Prostate gland (tissue), 2 donors: ENCODE results near the gene DRC7. TPM values are rescaled to one million over a fixed set of nuclear protein-coding genes. Genes with fewer than 3 reads are reported as not detected.
A peak's percentile ranks its signal among the peaks of the same experiment; 100 is the strongest.

Experiments used
- DNase-seq: peaks from one replicate; pipeline ENCODE4 v3.0.0-alpha.2; 2019; ENCODE audit warnings: low spot score
- H3K27ac ChIP-seq, 2 donors: fragments of 200-600 bp; sonication (generic); 2 replicates each; pipeline ENCODE4 v1.5.1; 2017 to 2019
- H3K27me3 ChIP-seq: fragments of 200-600 bp; sonication (generic); replicated peaks from 2 replicates; pipeline ENCODE4 v1.5.1; 2019; ENCODE audit not compliant: insufficient read depth
- H3K36me3 ChIP-seq, 2 donors: fragments of 200-600 bp; sonication (generic); 1 replicate in 1 of 2; 2 replicates in 1 of 2; pipeline versions ENCODE4 v1.5.1 to v1.8.1; 2017 to 2019
- H3K4me1 ChIP-seq: fragments of 200-600 bp; sonication (generic); replicated peaks from 2 replicates; pipeline ENCODE4 v1.5.1; 2019
- H3K4me3 ChIP-seq, 2 donors: fragments of 200-600 bp; sonication (generic); 2 replicates each; pipeline ENCODE4 v1.5.1; 2017 to 2019
- H3K9me3 ChIP-seq: fragments of 200-600 bp; sonication (generic); 2 replicates; pipeline ENCODE4 v1.5.1; 2017
- POLR2A ChIP-seq: fragments of 450-650 bp; IDR thresholded peaks from one replicate; pipeline ENCODE4 v1.6.1; 2016; ENCODE audit warnings: antibody characterized with exemption, mild to moderate bottlenecking
- POLR2AphosphoS5 ChIP-seq: sonication (generic); formaldehyde crosslinking; IDR thresholded peaks from one replicate; pipeline ENCODE4 v1.6.1; 2017; ENCODE audit warnings: antibody characterized with exemption
- WGBS: methylation state at CpG from one replicate; pipeline ENCODE4 v1.1.5; 2018; 5-methylcytosine and 5-hydroxymethylcytosine counted together
- intact Hi-C: fragments of 100-400 bp; cut with DNase I; formaldehyde crosslinking; loops from one replicate; pipeline ENCODE4 v1.14.2; 2022
- total RNA-seq, 2 donors: library from RNA; depleted of rRNA; stranded (reverse); fragments of >200 nt; gene quantifications; one replicate each; pipeline ENCODE4 v1.1.0, GENCODE V29; 2016
- TF ChIP-seq, protein P1 (sequence below), 4 experiments: fragments of 200-600 bp in 2 of 4; fragments of 450-650 bp in 2 of 4; sonication (generic) in 2 of 4; IDR thresholded peaks; 1 replicate in 3 of 4; 2 replicates in 1 of 4; pipeline ENCODE4 v1.5.1; 2016 to 2019; ENCODE audit warnings: antibody characterized with exemption in 4 of 4, mild to moderate bottlenecking in 2 of 4, moderate library complexity in 2 of 4

DRC7 gene, protein sequence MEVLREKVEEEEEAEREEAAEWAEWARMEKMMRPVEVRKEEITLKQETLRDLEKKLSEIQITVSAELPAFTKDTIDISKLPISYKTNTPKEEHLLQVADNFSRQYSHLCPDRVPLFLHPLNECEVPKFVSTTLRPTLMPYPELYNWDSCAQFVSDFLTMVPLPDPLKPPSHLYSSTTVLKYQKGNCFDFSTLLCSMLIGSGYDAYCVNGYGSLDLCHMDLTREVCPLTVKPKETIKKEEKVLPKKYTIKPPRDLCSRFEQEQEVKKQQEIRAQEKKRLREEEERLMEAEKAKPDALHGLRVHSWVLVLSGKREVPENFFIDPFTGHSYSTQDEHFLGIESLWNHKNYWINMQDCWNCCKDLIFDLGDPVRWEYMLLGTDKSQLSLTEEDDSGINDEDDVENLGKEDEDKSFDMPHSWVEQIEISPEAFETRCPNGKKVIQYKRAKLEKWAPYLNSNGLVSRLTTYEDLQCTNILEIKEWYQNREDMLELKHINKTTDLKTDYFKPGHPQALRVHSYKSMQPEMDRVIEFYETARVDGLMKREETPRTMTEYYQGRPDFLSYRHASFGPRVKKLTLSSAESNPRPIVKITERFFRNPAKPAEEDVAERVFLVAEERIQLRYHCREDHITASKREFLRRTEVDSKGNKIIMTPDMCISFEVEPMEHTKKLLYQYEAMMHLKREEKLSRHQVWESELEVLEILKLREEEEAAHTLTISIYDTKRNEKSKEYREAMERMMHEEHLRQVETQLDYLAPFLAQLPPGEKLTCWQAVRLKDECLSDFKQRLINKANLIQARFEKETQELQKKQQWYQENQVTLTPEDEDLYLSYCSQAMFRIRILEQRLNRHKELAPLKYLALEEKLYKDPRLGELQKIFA
- 1 to 10 TPM in 1 of 2 donors, not detected in 1; 5.5 TPM for total RNA-seq

DNA sequence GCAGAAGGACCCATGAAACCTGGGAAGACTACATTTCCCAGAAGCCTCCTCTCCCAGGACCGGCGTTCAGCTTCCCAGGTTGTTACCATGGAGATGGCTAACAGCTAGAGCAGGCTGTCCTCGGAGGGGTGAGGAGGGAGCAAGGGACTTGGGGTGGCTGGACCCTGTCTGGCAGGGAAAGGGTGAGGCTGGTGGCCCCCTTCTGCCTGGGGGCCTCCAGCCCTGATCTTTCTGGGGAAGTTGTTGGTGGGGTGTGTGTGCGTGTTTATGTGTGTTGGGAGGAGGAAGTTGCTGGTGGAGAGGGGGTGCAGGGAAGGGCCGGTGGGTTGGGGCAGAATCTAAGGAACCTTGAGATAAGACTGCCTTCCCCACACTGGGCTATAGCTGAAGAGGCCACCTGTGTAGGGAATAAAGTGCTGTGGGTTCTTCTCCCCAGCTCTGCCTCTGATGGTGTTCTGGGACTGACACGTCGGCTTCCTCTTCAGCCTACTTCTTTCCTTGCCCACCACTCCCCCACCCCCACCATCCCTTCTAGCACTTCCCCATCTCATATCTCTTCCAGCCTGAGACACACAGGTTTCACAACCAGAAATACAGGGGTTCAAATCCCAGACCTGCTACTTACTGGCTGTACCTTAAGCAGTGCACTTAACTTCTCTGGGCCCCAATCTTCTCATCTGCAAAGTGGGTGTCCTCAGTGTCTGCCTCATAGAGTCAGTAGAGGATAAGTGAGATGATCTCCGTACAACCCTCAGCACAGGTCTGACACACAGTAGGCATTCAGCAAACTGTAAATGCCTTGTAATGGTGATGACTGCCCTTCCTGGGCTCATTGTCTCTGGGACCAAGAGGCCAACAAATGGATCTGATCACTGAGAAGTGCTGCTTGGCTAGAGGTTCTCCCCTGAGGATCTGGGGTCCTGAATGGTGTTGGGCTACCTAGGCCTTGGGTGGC, at the start of gene DRC7:
DRC7 (plus strand) TSS at position 82 of the 955 bp plus-strand sequence. CDS start 3,144 bp downstream, outside the sequence.
- whole genome bisulfite sequencing: 42% methylated on average over 8 of the region's 8 CpGs
- Histone ChIP-seq H3K9me3 (no peaks in the 10 kb centered on the region), H3K27ac (no peak within 1 kb of the TSS), H3K36me3 (no peaks in the 10 kb centered on the region), H3K4me3 (no peak within 1 kb of the TSS), H3K4me1 (no peaks in the 10 kb centered on the region), H3K27me3 (no peaks in the 10 kb centered on the region)
- intact Hi-C loops: no loop called here
- DNase-seq: no peak
- TF ChIP-seq, protein P1, sequence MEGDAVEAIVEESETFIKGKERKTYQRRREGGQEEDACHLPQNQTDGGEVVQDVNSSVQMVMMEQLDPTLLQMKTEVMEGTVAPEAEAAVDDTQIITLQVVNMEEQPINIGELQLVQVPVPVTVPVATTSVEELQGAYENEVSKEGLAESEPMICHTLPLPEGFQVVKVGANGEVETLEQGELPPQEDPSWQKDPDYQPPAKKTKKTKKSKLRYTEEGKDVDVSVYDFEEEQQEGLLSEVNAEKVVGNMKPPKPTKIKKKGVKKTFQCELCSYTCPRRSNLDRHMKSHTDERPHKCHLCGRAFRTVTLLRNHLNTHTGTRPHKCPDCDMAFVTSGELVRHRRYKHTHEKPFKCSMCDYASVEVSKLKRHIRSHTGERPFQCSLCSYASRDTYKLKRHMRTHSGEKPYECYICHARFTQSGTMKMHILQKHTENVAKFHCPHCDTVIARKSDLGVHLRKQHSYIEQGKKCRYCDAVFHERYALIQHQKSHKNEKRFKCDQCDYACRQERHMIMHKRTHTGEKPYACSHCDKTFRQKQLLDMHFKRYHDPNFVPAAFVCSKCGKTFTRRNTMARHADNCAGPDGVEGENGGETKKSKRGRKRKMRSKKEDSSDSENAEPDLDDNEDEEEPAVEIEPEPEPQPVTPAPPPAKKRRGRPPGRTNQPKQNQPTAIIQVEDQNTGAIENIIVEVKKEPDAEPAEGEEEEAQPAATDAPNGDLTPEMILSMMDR (IDR thresholded peaks at IDR 0.05): no peak
- TF ChIP-seq POLR2AphosphoS5: no peak
- TF ChIP-seq POLR2A: no peak

DNA sequence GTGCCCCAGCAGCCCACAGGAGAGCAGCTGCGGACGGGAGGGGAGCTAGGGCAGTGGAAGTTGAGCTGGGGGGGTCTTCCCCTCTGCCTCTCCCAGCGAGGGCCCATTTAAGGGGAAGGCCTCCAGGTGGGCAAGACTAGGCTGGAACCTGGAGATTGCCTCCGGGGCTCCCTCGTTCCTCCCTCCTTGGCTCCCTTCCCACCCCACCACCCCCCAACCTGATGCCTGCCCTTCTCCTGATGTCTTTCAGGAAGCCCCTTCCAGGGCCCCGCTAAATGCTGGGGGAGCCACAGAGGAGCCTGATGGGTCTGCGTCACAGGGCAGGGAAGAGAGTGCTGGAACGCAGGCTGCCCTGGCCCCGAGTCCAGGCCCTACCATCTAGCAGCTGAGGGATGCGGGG, 49.4 kb upstream of the DRC7 start:
- H3K4me3 ChIP-seq: no peak overlapping the region
- no peak for DNase-seq
- intact Hi-C loops: loop anchor here (5.0 kb wide), 2 partner anchors 53 to 137 kb away; no protein-coding TSS in a partner anchor
- no peaks in the 10 kb centered on the region for H3K36me3 ChIP-seq
- TF ChIP-seq POLR2AphosphoS5: no peak
- no peak for TF ChIP-seq POLR2A
- TF ChIP-seq, protein P1 (IDR thresholded peaks at IDR 0.05): no peak
- no peaks in the 10 kb centered on the region for H3K4me1 ChIP-seq
- WGBS: 46% methylated on average over 10 of the region's 10 CpGs
- no peaks in the 10 kb centered on the region for H3K27me3 ChIP-seq
- no peaks in the 10 kb centered on the region for H3K9me3 ChIP-seq
- peak overlapping the region; percentile 20 to 39 for H3K27ac ChIP-seq

DNA sequence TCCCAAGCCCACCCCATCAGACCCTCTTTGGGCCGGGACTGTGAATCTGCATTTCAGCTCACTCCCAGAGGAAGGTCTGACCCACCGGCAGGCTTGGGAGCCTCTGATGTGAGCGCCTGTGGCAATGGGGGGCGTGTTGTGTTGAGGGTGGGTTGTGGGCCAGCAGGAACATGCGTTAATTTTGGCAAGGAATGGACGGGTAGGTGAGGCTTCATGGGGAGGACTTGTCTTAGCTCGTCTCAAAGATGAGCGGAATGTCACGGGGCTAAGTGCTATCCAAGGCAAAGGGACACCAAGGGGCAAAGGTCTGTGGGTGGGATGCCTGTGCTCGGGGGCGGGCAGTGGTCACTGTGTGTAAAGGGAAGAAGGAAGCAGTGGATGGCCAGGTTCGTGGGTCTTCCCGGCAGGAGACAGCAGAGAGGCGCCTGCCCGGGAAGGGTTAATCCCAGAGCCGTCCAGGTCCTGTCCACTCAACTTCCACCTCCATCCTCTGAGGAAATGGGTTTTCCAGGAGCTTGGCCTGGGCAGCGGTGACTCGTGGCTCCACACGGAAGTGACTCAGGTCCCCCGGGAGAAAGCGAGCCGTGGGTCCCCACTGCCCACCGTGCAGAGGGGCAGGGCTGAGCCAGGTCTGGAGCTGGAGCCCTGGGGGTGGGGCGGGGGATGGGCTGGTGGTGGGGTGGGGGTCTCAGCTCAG, 48.8 kb upstream of the DRC7 start:
- DNase-seq: no peak
- 33% methylated on average over 23 of the region's 24 CpGs for WGBS
- intact Hi-C loops: loop anchor here (5.0 kb wide), 2 partner anchors 54 to 136 kb away; no protein-coding TSS in a partner anchor
- TF ChIP-seq POLR2A: no peak
- TF ChIP-seq, protein P1 (IDR thresholded peaks at IDR 0.05): no peak
- no peaks in the 10 kb centered on the region for H3K9me3 ChIP-seq
- no peaks in the 10 kb centered on the region for H3K4me1 ChIP-seq
- no peaks in the 10 kb centered on the region for H3K27me3 ChIP-seq
- H3K27ac ChIP-seq: peak overlapping the region; percentile 20 to 39
- no peak overlapping the region for H3K4me3 ChIP-seq
- no peaks in the 10 kb centered on the region for H3K36me3 ChIP-seq

DNA sequence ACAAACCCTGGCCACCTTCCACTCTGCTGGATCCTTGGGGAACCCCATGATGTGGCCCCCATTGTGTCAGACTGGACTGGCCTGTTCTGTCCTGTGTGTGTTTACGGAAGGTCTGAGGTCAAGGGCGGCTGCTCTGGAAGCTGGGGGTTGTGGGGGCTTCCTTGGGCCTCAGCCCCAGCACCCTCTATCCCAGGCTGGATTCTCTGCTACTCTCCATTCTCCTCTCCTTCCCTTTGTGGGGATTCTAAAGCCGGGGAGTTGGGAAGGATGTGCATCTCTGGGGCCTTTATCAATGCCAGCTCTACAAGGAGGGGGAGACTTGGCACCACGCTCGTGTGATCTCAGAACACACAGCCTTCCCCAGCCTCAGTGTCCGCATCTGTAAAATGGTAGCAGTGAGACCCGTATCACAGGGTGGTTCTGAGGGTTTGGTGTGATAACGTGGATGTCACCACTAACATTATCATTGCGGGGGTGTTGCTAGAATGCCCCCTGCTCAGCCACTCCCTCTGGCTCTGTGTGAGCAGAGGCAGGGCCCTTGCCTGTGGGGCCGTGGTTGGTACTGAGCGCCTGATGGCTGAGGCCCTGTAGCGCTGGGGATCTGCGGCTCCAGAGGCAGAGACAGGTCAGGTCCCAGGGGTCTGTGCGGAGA, 48.1 kb upstream of the DRC7 start:
- Histone ChIP-seq H3K27me3 (no peaks in the 10 kb centered on the region), H3K9me3 (no peaks in the 10 kb centered on the region), H3K36me3 (peaks cover 0 to 2% of the 10 kb centered on the region in 2 donors), H3K27ac (peak overlapping the region; percentile 20 to 39), H3K4me1 (no peaks in the 10 kb centered on the region), H3K4me3 (no peak overlapping the region)
- intact Hi-C loops: loop anchor here (5.0 kb wide), 2 partner anchors 54 to 136 kb away; no protein-coding TSS in a partner anchor
- no peak for DNase-seq
- WGBS: 70% methylated on average over 14 of the region's 14 CpGs
- TF ChIP-seq POLR2AphosphoS5 (no peak), POLR2A (no peak)
- TF ChIP-seq, protein P1 (IDR thresholded peaks at IDR 0.05): no peak
